GM19238 (cell line): ENCODE measurements around the gene KCTD2.
"Not testable (repeated sequence)": the region's sequence is repeated elsewhere in the genome, so short reads cannot be mapped to it uniquely, and the experiment has no call there.

Experiments used
- DNase-seq: peaks from one replicate; pipeline ENCODE4 v3.0.0; 2011; ENCODE audit warnings: low spot score; ENCODE audit not compliant: insufficient read length

The KCTD2 gene, protein sequence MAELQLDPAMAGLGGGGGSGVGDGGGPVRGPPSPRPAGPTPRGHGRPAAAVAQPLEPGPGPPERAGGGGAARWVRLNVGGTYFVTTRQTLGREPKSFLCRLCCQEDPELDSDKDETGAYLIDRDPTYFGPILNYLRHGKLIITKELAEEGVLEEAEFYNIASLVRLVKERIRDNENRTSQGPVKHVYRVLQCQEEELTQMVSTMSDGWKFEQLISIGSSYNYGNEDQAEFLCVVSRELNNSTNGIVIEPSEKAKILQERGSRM

DNA sequence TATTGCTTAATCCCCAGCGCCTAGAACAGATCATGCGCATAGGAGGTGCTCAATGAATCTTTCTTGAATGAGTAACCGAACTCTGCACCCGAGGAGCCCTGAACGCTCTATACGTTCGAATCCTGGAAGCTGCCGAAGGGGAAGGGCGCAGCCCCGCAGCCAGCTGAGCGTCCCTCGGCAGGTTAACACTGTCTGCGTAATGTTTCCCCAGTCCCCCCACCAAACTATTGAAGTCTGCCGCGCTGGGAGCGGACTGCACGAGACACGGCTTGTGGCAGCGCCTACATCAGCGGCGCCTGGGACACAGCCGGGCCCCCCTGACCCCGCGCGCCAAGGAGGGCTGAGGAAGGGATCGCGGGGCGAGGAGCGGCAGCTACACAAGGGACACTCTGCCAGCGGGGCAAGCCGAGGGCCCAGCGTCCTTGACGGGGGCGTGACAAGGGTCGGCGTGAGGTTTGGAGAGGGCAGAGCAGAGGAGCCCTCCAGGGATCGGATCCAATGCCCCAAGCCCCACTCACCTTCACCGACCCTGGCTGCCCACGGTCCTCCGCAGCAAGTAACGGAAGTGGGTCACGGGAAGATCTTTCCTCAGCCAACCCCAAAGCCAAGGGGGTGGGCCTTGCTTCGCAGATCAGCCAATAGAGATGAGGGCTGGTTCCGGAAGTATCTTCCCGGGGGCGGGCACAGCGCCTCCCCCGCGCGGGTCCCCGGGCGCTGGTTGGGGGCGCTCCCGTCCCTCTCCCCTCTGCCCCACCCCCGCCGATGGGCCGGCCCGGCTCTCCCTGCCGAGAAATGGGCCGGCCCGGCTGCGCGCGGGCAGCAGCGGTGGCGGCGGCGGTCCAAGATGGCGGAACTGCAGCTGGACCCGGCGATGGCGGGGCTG is at the start of gene KCTD2, which contains the start of gene ATP5PD:
TSS of gene KCTD2 (plus strand) at position 819 of the 883 bp plus-strand sequence. CDS start at position 845, 26 bp downstream.
TSS of gene ATP5PD (minus strand) at position 563 of the 883 bp plus-strand sequence. CDS start 4,319 bp downstream, outside the sequence.
- DNase-seq, result peak; percentile 98

DNA sequence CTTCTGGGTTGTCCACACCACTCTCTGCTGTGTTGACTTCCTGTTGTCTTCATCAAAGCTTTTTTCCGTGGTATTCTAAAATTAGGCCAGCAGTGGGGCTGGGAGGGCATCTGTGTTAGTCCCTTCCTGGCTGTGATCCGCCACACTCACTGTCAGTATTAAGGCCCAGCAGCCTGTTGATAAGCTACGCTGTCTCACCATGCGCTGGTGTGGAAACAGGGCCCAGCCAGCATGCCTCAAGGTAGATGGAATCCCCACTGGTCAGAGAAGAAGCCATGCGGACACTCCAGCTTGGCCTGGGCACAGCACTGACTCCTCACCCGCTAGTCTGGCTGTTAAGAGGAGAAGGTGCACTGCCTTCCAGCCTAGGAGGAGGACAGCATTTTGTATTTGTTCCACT is 48.2 kb upstream of the KCTD2 start:
- DNase-seq, result no peak

DNA sequence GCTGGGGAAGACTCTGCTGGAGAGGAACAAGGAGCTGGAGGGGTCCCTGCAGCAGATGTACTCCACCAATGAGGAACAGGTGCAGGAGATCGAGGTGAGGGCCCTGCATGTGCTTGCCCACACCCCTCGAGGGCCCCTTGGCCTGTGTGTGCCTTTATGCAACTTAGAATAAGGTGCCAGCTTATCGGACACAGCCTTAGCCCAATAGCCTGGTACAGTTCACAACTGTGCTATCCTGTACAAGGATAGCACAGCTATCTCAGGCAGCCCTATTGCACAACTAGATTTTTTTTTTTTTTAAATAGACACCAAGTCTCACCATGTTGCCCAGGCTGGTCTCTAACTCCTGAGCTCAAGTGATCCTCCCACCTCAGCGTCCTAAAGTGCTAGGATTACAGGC is 47.5 kb upstream of the KCTD2 start:
- DNase-seq, result no peak

DNA sequence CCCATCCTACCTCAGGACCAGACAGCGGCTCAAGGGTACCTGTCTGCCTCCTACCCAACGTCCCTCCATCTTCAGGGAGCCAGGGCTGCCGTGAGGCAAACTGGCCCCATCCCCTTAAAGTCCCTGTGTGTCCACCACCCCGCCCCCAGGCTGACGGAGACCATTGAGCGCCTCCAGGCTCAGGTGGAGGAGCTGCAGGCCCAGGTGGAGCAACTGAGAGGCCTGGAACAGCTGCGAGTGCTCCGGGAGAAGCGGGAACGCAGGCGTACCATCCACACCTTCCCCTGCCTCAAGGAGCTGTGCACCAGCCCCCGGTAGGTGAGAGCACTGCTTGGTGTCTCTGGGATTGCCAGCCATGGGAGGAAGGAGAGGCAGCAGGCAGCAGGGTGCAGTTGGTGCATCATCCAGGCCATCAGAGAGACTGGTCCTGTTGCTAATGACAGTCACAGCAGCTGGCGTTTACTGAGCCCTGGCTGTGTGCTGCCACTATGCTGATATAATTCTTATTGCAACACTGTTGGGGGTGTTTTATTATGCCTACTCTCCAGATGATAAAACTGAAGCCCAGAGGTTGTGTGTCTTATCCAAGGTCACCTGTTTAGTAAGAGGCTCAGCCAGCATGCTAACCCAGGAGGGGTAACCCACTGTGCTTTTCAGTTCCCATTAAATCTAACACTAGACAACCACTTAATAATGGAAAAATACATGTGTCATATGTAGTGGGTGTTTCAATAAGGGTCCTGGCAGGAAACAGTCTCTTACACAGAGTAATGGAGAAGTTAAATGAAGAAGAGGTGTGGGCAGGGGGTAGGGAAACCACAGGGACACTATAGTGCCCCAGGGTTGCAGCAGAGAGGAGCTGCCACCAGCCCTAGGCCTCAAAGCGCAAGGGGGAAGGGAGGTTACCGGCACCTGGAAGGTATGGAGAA is 44.8 kb upstream of the KCTD2 start:
- DNase-seq, result no peak

DNA sequence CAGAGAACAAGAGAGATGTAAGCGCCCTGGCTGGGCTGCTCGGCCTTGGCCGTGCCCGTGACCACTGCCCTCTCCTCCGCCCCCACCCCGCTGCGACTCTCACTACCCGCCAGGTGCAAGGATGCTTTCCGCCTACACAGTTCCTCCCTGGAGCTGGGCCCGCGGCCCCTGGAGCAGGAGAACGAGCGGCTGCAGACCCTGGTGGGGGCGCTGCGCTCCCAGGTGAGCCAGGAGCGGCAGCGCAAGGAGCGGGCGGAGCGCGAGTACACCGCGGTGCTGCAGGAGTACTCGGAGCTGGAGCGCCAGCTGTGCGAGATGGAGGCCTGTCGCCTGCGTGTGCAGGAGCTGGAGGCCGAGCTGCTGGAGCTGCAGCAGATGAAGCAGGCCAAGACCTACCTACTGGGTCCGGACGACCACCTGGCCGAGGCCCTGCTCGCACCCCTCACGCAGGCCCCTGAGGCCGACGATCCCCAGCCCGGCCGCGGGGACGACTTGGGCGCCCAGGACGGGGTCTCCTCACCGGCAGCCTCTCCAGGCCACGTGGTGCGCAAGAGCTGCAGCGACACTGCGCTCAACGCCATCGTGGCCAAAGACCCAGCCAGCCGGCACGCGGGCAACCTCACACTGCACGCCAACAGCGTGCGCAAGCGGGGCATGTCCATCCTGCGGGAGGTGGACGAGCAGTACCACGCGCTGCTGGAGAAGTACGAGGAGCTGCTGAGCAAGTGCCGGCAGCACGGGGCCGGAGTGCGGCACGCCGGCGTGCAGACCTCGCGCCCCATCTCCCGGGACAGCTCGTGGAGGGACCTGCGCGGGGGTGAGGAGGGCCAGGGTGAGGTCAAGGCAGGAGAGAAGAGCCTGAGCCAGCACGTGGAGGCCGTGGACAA is 43.7 kb upstream of the KCTD2 start:
- DNase-seq, result no peak

DNA sequence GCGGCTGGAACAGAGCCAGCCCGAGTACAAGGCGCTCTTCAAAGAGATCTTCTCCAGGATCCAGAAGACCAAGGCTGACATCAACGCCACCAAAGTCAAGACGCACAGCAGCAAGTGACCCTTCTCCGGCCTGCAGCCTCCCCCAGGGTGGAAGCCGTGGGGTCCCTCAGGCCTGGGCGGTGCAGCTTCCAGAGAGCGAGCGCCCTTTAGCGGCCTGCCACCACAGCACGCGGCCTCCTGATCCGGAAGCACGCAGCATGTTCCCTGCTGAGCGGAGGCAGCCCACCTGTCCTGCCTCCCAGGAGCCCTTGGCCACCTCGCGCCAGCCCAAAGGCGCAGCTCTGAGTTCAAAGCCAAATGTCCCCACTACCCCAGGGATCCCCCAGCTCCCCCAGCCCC is 43.1 kb upstream of the KCTD2 start:
- DNase-seq, result no peak

DNA sequence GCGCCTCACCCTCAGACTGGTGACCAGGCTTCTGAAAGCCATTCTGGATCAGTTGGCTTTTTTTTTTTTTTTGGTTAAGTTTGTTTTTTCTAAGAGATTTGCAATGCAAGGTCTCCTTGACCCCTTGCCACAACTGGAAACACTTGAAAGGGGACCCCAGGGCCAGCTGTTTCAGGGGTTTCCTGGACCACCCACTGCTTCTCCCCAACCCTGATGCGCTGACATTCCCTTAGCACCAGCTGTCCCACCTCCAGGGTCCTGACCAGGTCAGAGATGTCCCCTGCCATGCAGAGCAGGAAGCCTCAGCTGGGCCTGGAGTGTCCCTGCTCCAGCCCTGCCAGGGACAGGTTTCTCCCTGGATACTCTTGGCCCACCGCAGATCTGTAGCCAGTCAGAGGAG is 42.7 kb upstream of the KCTD2 start:
- no peak for DNase-seq

DNA sequence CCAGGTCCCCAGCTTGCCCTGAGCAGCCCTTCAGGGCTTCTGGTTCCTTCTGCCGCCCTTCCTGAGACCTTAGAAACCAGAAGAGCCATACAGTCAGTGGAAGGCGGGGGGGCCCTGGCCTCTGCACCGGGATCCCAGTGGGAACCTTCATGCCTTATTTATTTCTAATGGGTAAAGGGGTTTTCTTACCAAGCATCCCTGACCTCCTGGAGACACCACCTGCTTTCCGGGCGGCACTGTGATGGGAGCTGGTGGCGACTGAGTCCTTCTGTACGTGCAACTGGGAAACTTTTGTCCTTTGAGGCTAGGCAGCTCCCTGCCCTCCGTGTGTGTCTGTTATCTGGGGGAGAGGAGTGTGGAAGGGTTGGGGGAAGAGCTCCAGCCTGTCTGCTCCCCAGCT is 41.7 kb upstream of the KCTD2 start:
- DNase-seq, result no peak

DNA sequence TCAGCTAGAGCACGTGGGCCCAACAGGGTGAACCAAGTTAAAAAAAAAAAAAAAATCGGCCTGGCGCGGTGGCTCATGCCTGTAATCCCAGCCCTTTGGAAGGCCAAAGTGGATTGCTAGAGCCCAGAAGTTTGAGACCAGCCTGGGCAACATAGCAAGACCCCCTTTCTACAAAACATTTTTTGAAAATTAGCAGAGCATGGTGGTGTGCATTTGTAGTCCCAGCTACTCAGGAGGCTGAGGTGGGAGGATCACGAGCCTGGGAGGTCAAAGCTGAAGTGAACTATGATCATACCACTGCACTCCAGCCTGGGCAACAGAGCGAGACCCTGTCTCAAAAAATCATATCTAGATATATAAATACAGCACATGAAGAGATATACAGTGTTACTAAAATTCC is 40.9 kb upstream of the KCTD2 start:
- not testable (repeated sequence) for DNase-seq

DNA sequence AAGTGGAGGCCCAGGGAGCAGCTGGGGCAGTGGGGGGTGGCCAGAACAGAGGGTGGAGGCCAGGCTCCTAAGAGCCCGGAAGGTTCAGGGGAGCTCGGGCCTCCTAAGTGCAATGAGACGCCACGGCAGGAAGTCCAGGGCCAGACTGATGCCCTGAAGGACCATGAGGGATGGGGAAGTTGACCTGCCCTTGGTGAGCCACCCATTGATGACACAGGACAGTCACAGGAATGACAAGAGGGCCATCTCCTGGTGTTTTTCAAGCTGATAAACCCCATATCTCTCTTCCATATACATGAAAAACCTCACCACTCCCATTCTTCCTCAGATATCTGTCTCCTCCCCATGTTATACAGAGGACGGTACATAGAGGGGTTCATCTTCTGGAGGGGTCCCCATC is 40.4 kb upstream of the KCTD2 start:
- DNase-seq, result no peak

DNA sequence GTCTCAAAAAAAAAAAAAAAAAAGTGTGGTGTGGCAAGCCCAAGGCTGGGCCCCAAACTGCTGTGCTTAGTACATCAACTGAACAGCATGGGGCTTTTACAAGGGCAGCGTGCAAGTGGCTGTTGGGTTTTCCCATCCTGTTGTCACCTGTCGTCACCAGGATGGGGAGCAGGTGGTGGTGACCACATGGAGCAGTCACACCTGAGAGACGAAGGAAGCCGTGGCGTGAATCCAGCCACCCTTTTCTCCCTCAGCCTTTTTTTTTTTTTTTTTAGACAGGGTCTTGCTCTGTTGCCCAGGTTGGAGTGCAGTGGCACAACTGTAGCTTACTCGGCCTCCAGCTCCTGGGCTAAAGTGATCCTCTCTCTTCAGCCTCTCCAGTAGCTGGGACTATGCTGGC is 38.7 kb upstream of the KCTD2 start:
- no peak for DNase-seq

DNA sequence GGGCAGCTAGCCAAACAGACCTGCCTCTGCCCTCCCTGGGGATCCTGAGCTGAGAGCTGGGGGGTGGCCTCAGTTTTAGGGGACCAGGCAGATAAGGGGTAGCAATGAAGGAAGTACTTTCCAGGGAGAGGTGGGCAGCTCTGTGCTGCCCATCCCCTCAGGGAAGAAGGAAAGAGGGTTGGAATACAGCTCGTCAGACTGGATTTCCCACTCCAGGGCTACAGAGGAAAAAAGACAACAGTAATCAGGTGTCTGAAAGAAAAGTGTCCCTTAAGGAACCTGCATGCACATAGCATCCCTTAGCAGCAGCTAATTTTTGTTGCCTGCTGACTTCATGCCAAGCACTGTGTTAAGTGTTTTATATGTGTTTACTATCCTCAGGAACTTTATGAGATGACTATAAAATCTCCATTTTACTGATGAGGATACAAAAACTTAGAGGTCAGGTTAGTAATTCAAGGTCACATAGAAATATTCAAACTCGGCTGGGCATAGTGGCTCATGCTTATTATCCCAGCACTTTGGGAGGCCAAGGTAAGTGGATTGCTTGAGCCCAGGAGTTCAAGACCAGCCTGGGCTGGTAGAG is 37.8 kb upstream of the KCTD2 start:
- DNase-seq, result no peak

DNA sequence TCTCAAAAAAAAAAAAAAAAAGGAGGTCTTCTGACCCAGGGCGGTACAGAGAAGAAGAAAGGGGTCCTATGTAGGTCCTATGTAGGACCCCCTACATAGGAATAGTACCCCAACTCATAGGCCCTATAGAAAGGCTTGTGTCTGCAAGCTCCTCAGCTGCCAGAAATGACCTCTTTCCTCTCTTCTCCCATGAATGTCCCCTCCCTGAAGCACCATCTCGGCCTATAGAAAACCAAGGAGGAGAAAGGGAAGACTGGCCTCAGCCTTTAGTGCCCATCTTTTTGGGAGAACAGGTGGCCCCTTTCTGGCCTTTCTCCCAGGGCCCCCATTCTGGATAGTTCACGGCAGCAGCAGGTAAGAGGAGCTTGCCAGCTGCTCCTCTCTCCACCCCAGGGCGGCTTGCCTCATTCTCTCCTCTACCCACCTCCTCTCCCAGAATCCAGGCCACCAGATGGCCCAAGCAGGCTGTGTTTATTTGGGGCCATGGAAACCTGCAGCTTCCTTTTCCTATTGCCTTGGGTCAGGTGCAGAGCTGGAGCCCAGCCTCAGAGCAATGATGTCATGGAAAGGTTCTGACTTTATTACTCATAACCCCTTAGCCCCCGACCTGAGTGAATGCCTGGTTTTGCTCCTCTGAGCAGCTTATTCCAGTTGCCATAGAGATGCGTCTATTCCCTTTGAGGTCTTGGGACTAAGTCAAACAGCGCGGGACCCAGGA is 36.2 kb upstream of the KCTD2 start:
- no peak for DNase-seq

DNA sequence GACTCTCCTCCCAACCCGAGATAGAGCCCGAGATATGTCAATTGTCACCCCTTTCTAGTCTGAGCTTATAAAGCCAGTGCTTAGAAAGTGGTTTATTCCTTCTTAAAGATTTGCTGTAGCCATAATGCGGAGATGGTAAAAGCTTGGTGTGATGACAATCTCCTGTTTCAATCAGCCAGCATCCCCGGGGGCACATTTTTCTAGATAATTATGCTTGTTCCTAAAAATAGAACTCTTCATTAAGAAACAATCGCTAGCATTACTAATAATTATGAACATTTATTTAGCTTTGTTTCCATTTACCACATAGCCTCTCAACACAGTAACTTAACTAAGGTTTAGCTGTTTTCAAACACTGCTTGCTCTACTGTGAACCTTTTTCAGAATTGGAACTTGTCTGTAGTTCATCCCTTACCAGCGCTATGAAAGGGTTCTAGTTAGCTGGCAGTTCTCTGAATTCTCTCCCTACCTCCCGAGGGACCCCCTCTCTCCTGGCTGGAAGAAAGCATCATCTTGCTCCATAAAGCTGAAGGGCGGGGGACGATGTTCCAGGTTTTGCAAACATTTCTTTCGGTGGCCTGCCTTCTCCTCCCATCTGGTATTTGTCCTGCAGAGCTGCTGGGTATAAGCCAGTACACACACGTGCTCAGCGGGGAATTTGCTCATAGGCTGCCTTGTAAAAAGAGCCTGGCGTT is 35.5 kb upstream of the KCTD2 start:
- DNase-seq, result no peak

DNA sequence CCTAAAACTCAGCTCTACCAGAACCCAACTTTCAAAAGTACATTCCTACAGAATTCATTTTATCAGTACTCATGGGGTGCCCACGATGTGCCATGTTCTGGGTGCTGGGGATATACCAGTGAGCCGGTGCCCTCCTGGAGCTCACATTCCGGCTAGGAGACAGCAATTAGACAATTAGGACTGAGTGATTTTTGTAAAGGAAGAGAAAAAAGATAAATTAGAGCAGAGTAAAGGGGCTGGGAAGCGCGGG is 35.0 kb upstream of the KCTD2 start:
- no peak for DNase-seq

DNA sequence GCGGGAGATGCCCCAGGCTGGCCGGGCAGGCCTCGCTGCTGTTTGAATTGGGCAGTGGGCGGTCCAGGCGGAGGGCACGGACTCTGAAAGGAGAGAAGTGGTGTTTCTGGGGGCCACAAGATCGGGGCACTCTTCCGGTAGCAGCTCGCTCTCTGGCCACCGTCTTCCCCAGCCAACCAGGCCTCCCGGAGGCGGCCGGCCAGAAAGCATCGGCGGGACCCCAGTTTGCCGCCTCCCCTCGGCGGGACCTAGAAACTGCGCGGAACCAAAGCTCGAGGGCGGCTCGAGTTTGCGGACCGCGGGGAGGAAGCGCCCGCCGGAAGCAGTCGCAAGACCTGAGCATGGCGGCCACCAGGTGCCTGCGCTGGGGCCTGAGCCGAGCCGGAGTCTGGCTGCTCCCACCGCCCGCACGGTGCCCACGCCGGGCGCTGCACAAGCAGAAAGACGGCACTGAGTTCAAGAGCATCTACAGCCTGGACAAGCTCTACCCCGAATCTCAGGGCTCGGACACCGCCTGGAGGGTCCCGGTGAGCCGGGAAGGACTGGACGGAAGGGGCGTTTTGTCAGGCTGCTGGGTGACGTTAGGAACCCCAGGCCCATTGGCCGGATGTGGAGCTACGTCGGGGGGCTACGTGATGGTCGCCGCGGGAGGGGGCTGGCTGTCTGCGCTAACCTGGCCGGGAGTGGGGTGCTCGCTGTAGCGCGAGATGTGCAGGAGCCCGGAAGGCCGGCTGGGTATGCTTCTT is 34.5 kb upstream of the KCTD2 start, which contains the start of gene MRPL58:
TSS of gene MRPL58 (plus strand) at position 325 of the 746 bp plus-strand sequence. CDS start at position 342, 17 bp downstream.
- peak; percentile 94 for DNase-seq

DNA sequence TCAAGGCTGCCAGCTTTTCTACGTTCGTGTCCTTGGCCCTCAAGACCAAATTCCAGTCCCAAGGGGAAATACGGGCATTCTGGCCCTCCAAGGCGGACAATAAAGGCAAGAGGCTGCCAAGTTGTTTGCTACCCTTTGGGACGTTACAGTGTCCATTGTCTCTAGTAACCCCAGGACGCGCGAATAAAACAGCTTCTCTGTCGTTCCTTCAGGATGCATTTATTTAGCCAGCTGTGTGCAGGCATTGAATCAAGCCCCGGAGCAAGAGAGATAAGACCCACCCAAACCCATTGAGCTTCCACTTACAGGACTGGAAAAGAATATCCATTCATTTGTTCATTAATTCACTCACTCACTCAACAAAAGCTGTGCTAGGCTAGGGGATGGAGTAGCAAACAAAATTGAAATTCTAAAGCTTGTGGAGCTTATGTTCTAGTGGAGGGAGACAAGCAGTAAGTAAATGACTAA is 33.9 kb upstream of the KCTD2 start:
- DNase-seq, result no peak

DNA sequence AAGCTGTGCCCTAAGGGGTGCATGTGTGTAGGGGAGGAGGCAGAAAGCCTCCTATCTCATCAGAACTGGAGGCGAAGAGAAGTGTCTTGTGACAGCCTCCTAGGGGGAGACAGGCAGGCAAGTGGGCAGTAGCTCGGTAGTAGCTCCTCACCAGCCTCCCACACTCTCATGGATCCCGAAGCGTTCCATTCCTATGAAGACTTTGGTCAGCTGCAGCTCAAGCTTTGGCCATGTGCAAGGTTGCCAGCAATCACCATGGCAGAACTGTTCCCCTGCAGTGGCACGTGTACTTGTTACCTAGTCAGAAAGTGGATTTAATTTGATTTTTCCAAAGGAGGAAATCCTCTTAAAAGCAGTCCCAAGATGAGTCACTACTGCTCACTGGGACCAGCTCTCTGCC is 27.9 kb upstream of the KCTD2 start:
- no peak for DNase-seq
